HCT116 (cell line): ENCODE measurements around the gene SLBP. TPM values are rescaled to one million over a fixed set of nuclear protein-coding genes. Genes with fewer than 3 reads are reported as not detected.

Source experiments
- ATAC-seq: fragments of 200-7000 bp; cut with Tn5 transposase; 2 replicates; pipeline ENCODE4 v1.9.1; 2020; ENCODE audit warnings: mild to moderate bottlenecking, moderate library complexity
- BruUV-seq: library from RNA; stranded (reverse); fragments of 400-500 nt; replicated peaks from 2 replicates; lab custom pipeline; 2021; lab: Mats Ljungman, UMichigan
- CTCF ChIA-PET: fragments of 300-600 bp; sonication (Branson Sonifier 250); formaldehyde crosslinking; loops from one replicate; lab custom pipeline; 2021; ENCODE audit warnings: antibody characterized with exemption; lab: Charles Lee
- POLR2A ChIA-PET: fragments of 300-600, 350-600 bp; sonication (Branson Sonifier 250); formaldehyde crosslinking; loops from one replicate; lab custom pipeline; 2021; ENCODE audit warnings: antibody characterized with exemption; lab: Charles Lee
- RAD21 ChIA-PET, 2 experiments: fragments of 300-600 bp; sonication (Branson Sonifier 250); formaldehyde crosslinking; loops; one replicate each; lab custom pipeline; 2023; ENCODE audit warnings: low total read pairs in 2 of 2; ENCODE audit not compliant: uncharacterized antibody in 2 of 2, unreplicated experiment in 2 of 2, low non-redundant PET in 1 of 2; lab: Charles Lee
- DNase-seq: peaks from one replicate; pipeline ENCODE4 v3.0.0-alpha.2; 2010; ENCODE audit warnings: low read depth, low spot score
- H2AFZ ChIP-seq: fragments of 200-600 bp; shearing (Covaris generic), sonication (generic); 2 replicates; pipeline ENCODE4 v1.6.1; 2017; ENCODE audit warnings: low read depth, mixed run types, mixed read lengths, antibody characterized with exemption, low read length; ENCODE audit not compliant: poor library complexity, severe bottlenecking
- H3K27ac ChIP-seq: 2 replicates; pipeline ENCODE4 v1.5.1; 2012; ENCODE audit warnings: low read depth, low read length
- H3K27me3 ChIP-seq: fragments of 200-600 bp; sonication (generic); 2 replicates; pipeline ENCODE4 v1.6.1; 2016; ENCODE audit warnings: mixed run types, low read length, mixed read lengths; ENCODE audit not compliant: insufficient read depth
- H3K36me3 ChIP-seq, 2 experiments: fragments of 200-500 bp in 1 of 2; fragments of 200-600 bp in 1 of 2; sonication (Bioruptor generic) in 1 of 2; sonication (generic) in 1 of 2; 2 replicates each; pipeline versions ENCODE4 v1.5.1 to v1.6.1; 2014 to 2016; ENCODE audit warnings: low read length in 2 of 2, inconsistent platforms in 1 of 2, mixed read lengths in 1 of 2, mixed run types in 1 of 2; ENCODE audit not compliant: insufficient read depth in 2 of 2, control insufficient read depth in 1 of 2
- H3K4me1 ChIP-seq, 2 experiments: fragments of 200-600 bp in 1 of 2; sonication (generic) in 1 of 2; 2 replicates each; pipeline versions ENCODE4 v1.5.1 to v1.6.1; 2012 to 2017; ENCODE audit warnings: low read length in 2 of 2, inconsistent platforms in 1 of 2, mild to moderate bottlenecking in 1 of 2, mixed read lengths in 1 of 2, mixed run types in 1 of 2, moderate library complexity in 1 of 2; ENCODE audit not compliant: insufficient read depth in 2 of 2, control insufficient read depth in 1 of 2
- H3K4me2 ChIP-seq: fragments of 200-600 bp; sonication (generic); 2 replicates; pipeline ENCODE4 v1.6.1; 2017; ENCODE audit warnings: mixed run types, low read length, mixed read lengths
- H3K4me3 ChIP-seq, 2 experiments: fragments of 200-600 bp in 1 of 2; sonication (generic) in 1 of 2; replicated peaks in 1 of 2; 2 replicates each; pipeline ENCODE4 v1.5.1; 2011 to 2016; ENCODE audit warnings: low read length in 2 of 2, control low read depth in 1 of 2, low read depth in 1 of 2, mild to moderate bottlenecking in 1 of 2, mixed read lengths in 1 of 2, mixed run types in 1 of 2
- H3K79me2 ChIP-seq: fragments of 200-600 bp; sonication (generic); 2 replicates; pipeline ENCODE4 v1.6.1; 2017; ENCODE audit warnings: mild to moderate bottlenecking, mixed run types, low read length, moderate library complexity, mixed read lengths; ENCODE audit not compliant: insufficient read depth
- H3K9ac ChIP-seq: fragments of 200-600 bp; sonication (generic); 2 replicates; pipeline ENCODE4 v1.6.1; 2016; ENCODE audit warnings: low read length, mixed read lengths
- H3K9me2 ChIP-seq: fragments of 200-600 bp; sonication (generic), shearing (Covaris generic); 2 replicates; pipeline ENCODE4 v1.6.1; 2017; ENCODE audit warnings: mixed run types, mild to moderate bottlenecking, moderate library complexity; ENCODE audit not compliant: insufficient read depth
- H3K9me3 ChIP-seq, 2 experiments: fragments of 200-500 bp in 1 of 2; fragments of 200-600 bp in 1 of 2; sonication (Bioruptor generic) in 1 of 2; sonication (generic) in 1 of 2; 2 replicates each; pipeline ENCODE4 v1.6.1; 2014 to 2017; ENCODE audit warnings: low read length in 2 of 2, mixed read lengths in 2 of 2, inconsistent platforms in 1 of 2, low read depth in 1 of 2, mild to moderate bottlenecking in 1 of 2, mixed run types in 1 of 2, moderate library complexity in 1 of 2; ENCODE audit not compliant: control insufficient read depth in 1 of 2, insufficient read depth in 1 of 2
- H4K20me1 ChIP-seq: fragments of 200-600 bp; sonication (generic), shearing (Covaris generic); 2 replicates; pipeline ENCODE4 v1.6.1; 2017; ENCODE audit warnings: mixed run types, mild to moderate bottlenecking, moderate library complexity; ENCODE audit not compliant: insufficient read depth
- CBX3 ChIP-seq: IDR thresholded peaks from 2 replicates; pipeline ENCODE4 v1.6.1; 2012; ENCODE audit warnings: low read depth
- CTCF ChIP-seq, 3 experiments: fragments of 200-600 bp in 1 of 3; sonication (generic) in 1 of 3; IDR thresholded peaks in 2 of 3; conservative IDR thresholded peaks in 1 of 3; 2 replicates each; pipeline ENCODE4 v1.5.1; 2012 to 2017; ENCODE audit warnings: low read depth in 2 of 3, low read length in 2 of 3, antibody characterized with exemption in 1 of 3, borderline replicate concordance in 1 of 3, control low read depth in 1 of 3, mild to moderate bottlenecking in 1 of 3, mixed read lengths in 1 of 3, mixed run types in 1 of 3, moderate library complexity in 1 of 3; ENCODE audit not compliant: insufficient read depth in 1 of 3
- EZH2 ChIP-seq: fragments of 200-600 bp; sonication (generic); IDR thresholded peaks from 2 replicates; pipeline ENCODE4 v1.6.1; 2017; ENCODE audit warnings: antibody characterized with exemption, mixed run types
- JUND ChIP-seq: IDR thresholded peaks from 2 replicates; pipeline ENCODE4 v1.6.1; 2012
- POLR2A ChIP-seq: IDR thresholded peaks from 2 replicates; pipeline ENCODE4 v1.7.0; 2011; ENCODE audit warnings: borderline replicate concordance; ENCODE audit not compliant: insufficient read depth, insufficient read length; ENCODE audit errors: extremely low read depth
- RAD21 ChIP-seq: IDR thresholded peaks from 2 replicates; pipeline ENCODE4 v1.6.1; 2012; ENCODE audit warnings: low read depth, mild to moderate bottlenecking
- REST ChIP-seq: IDR thresholded peaks from 2 replicates; pipeline ENCODE4 v1.6.1; 2012; ENCODE audit warnings: low read depth
- SP1 ChIP-seq: IDR thresholded peaks from 2 replicates; pipeline ENCODE4 v1.6.1; 2012; ENCODE audit warnings: low read depth
- ZBTB33 ChIP-seq: IDR thresholded peaks from 2 replicates; pipeline ENCODE4 v1.6.1; 2011; ENCODE audit warnings: mild to moderate bottlenecking, low read length, moderate library complexity; ENCODE audit not compliant: insufficient replicate concordance; ENCODE audit errors: extremely low read depth
- ZNF274 ChIP-seq: fragments of 200-500 bp; sonication (Bioruptor generic); IDR thresholded peaks from 2 replicates; pipeline ENCODE4 v1.6.1; 2014; ENCODE audit warnings: mild to moderate bottlenecking, low read depth, low read length, inconsistent platforms
- intact Hi-C: fragments of 100-400 bp; cut with micrococcal nuclease; formaldehyde crosslinking; loops from 2 replicates; pipeline ENCODE4 v1.10.0; 2022
- total RNA-seq: library from RNA; stranded (reverse); gene quantifications from one replicate; pipeline ENCODE4 v1.2.1, GENCODE V29; 2021; ENCODE audit not compliant: unreplicated experiment

Gene SLBP
- total RNA-seq, 1 experiment from 2014 or later = 101 TPM

GRCh38 chr4:1746919-1747602 lies 34.9 kb upstream of the SLBP start (continued):
- no peak for TF ChIP-seq REST
- TF ChIP-seq CBX3 = no peak
- no peak for TF ChIP-seq JUND
- no peak for TF ChIP-seq POLR2A
- no peak for TF ChIP-seq EZH2
- TF ChIP-seq SP1 = no peak

- Histone ChIP-seq H3K9me3 (no peaks in the 10 kb centered on the region), H2AFZ (no peak overlapping the region), H3K4me3 (no peak overlapping the region), H3K9me2 (no peaks in the 10 kb centered on the region), H3K4me1 (peaks cover 0 to 17% of the 10 kb centered on the region in 2 experiments; a peak in 1 of 4 replicates), H3K27me3 (no peaks in the 10 kb centered on the region), H3K4me2 (no peak overlapping the region), H3K27ac (no peak overlapping the region; the same call in 1 of the 2 replicates), H3K36me3 (peaks cover 0 to 13% of the 10 kb centered on the region in 2 experiments; a peak in 3 of 4 replicates), H4K20me1 (no peaks in the 10 kb centered on the region), H3K9ac (no peak overlapping the region), H3K79me2 (no peaks in the 10 kb centered on the region)
- DNase-seq (peak; percentile 46), ATAC-seq (peak; percentile 83)
- ChIA-PET CTCF (interaction anchor here (1.7 to 2.9 kb wide), 3 partner anchors 10 to 164 kb away, joined by 3 to 43 read pairs (median 13); no protein-coding TSS in a partner anchor), POLR2A (no interaction called here), RAD21 (no interaction called here)
- TF ChIP-seq ZBTB33 (no peak), RAD21 (peak; percentile 74), ZNF274 (no peak), POLR2A (no peak), CTCF (IDR thresholded peaks at IDR 0.05 in 2 of 3, conservative IDR thresholded peaks at IDR 0.05 in 1 of 3; ENCODE audit: borderline replicate concordance in 1 of 3, insufficient read depth in 1 of 3, low read depth in 2 of 3, low read length in 2 of 3) (peak; percentile 86 to 95 (median 92))
- no TSS peak for BruUV-seq
- intact Hi-C loops = loop anchor here (1.0 to 2.0 kb wide), 3 partner anchors 153 to 441 kb away; no protein-coding TSS in a partner anchor
Measured at GRCh38 chr4:1746265-1746691, 34.2 kb upstream of the SLBP start.
